Peyer's patch (tissue), 4 donors: Measurements from ENCODE around the gene SEPTIN10. TPM values are rescaled to one million over a fixed set of nuclear protein-coding genes. Genes with fewer than 3 reads are reported as not detected.

Experiments used
- DNase-seq, 3 donors: peaks; one replicate each; pipeline ENCODE4 v3.0.0-alpha.2; 2017 to 2019
- H3K27ac ChIP-seq, 4 donors: fragments of 200-600 bp; sonication (generic); one replicate each; pipeline ENCODE4 v1.5.1; 2016 to 2019
- H3K27me3 ChIP-seq, 2 donors: fragments of 200-600 bp; sonication (generic); one replicate each; pipeline ENCODE4 v1.5.1; 2019
- H3K36me3 ChIP-seq, 3 donors: fragments of 200-600 bp; sonication (generic); one replicate each; pipeline ENCODE4 v1.5.1; 2016 to 2019
- H3K4me1 ChIP-seq, 4 donors: fragments of 200-600 bp; sonication (generic); one replicate each; pipeline ENCODE4 v1.5.1; 2016 to 2019
- H3K4me3 ChIP-seq, 4 donors: fragments of 200-600 bp; sonication (generic); 1 replicate in 3 of 4; 2 replicates in 1 of 4; pipeline ENCODE4 v1.5.1; 2016 to 2019; ENCODE audit warnings: mild to moderate bottlenecking in 1 of 4
- H3K9me3 ChIP-seq, 4 donors: fragments of 200-600 bp; sonication (generic); one replicate each; pipeline ENCODE4 v1.5.1; 2016 to 2019; ENCODE audit warnings: mild to moderate bottlenecking in 1 of 4
- CTCF ChIP-seq, 6 experiments: fragments of 450-650 bp in 4 of 6; fragments of 200-600 bp in 2 of 6; sonication (generic) in 1 of 6; IDR thresholded peaks; one replicate each; pipeline ENCODE4 v1.5.1; 2017 to 2019; ENCODE audit warnings: antibody characterized with exemption in 6 of 6, mild to moderate bottlenecking in 3 of 6, moderate library complexity in 1 of 6
- POLR2A ChIP-seq, 2 donors: fragments of 450-650 bp; IDR thresholded peaks; one replicate each; pipeline ENCODE4 v1.5.1; 2017; ENCODE audit warnings: antibody characterized with exemption in 2 of 2, mild to moderate bottlenecking in 2 of 2, moderate library complexity in 2 of 2
- total RNA-seq, 4 donors: library from RNA; depleted of rRNA; stranded (reverse); fragments of >200 nt; gene quantifications; one replicate each; pipeline ENCODE4 v1.1.0, GENCODE V29; 2016

Gene SEPTIN10
- total RNA-seq, 4 donors from 2014 or later: 22.3 to 55.2 (median 53.1) TPM

- Histone ChIP-seq H3K4me1 (peaks cover 0 to 7% (median 0%) of the 10 kb centered on the region in 4 donors), H3K9me3 (no peaks in the 10 kb centered on the region), H3K36me3 (no peaks in the 10 kb centered on the region), H3K4me3 (no peak overlapping the region), H3K27ac (no peak overlapping the region), H3K27me3 (no peaks in the 10 kb centered on the region)
- DNase-seq: no peak
- TF ChIP-seq POLR2A (IDR thresholded peaks at IDR 0.05) (no peak), CTCF (IDR thresholded peaks at IDR 0.05) (no peak)
These were observed 24.2 kb upstream of the SEPTIN10 start for GRCh38 chr2:109637749-109638570.

- no peak for DNase-seq
- H3K9me3 ChIP-seq: no peaks in the 10 kb centered on the region
- no peak overlapping the region for H3K27ac ChIP-seq
- no peaks in the 10 kb centered on the region for H3K36me3 ChIP-seq
- TF ChIP-seq CTCF (IDR thresholded peaks at IDR 0.05) (no peak), POLR2A (IDR thresholded peaks at IDR 0.05) (no peak)
- H3K4me3 ChIP-seq: no peak overlapping the region
- peaks cover 0 to 7% (median 0%) of the 10 kb centered on the region in 4 donors for H3K4me1 ChIP-seq
- H3K27me3 ChIP-seq: no peaks in the 10 kb centered on the region
These were observed 22.6 kb upstream of the SEPTIN10 start for GRCh38 chr2:109636317-109636716.

- H3K9me3 ChIP-seq: no peaks in the 10 kb centered on the region
- TF ChIP-seq POLR2A (IDR thresholded peaks at IDR 0.05): no peak
- TF ChIP-seq CTCF (IDR thresholded peaks at IDR 0.05): no peak
- DNase-seq: no peak
- no peak overlapping the region for H3K27ac ChIP-seq
- no peaks in the 10 kb centered on the region for H3K27me3 ChIP-seq
- no peaks in the 10 kb centered on the region for H3K36me3 ChIP-seq
- peaks cover 0 to 7% (median 0%) of the 10 kb centered on the region in 4 donors for H3K4me1 ChIP-seq
- no peak overlapping the region for H3K4me3 ChIP-seq
These were observed 21.9 kb upstream of the SEPTIN10 start for GRCh38 chr2:109635426-109636304.

- no peak for DNase-seq
- H3K4me1 ChIP-seq: peaks cover 0 to 7% (median 0%) of the 10 kb centered on the region in 4 donors
- no peak overlapping the region for H3K4me3 ChIP-seq
These were observed 19.7 kb upstream of the SEPTIN10 start for GRCh38 chr2:109633284-109633961.

More at GRCh38 chr2:109633284-109633961, 19.7 kb upstream of the SEPTIN10 start:
- H3K36me3 ChIP-seq: no peaks in the 10 kb centered on the region
- H3K27ac ChIP-seq: no peak overlapping the region
- TF ChIP-seq POLR2A (IDR thresholded peaks at IDR 0.05): no peak
- no peak for TF ChIP-seq CTCF (IDR thresholded peaks at IDR 0.05)
- H3K27me3 ChIP-seq: no peaks in the 10 kb centered on the region
- H3K9me3 ChIP-seq: no peaks in the 10 kb centered on the region
